Adrenal gland (tissue), 12 donors: ENCODE data around the gene ANO2. TPM values are rescaled to one million over a fixed set of nuclear protein-coding genes. Genes with fewer than 3 reads are reported as not detected.

Experiments
- DNase-seq, 7 donors: peaks; one replicate each; pipeline ENCODE4 v3.0.0-alpha.2; 2019 to 2020
- H3K27ac ChIP-seq, 5 donors: fragments of 200-600 bp; sonication (generic) in 4 of 5; 1 replicate in 3 of 5; 2 replicates in 2 of 5; pipeline versions ENCODE4 v1.5.1 to v1.8.0; 2016 to 2020; ENCODE audit warnings: mild to moderate bottlenecking in 1 of 5
- H3K27me3 ChIP-seq: fragments of 200-600 bp; 2 replicates; pipeline ENCODE4 v1.8.0; 2021
- H3K36me3 ChIP-seq, 2 donors: fragments of 200-600 bp; replicated peaks in 1 of 2; 1 replicate in 1 of 2; 2 replicates in 1 of 2; pipeline versions ENCODE4 v1.5.1 to v1.8.0; 2018 to 2022
- H3K4me1 ChIP-seq, 2 donors: fragments of 200-600 bp; replicated peaks in 1 of 2; 1 replicate in 1 of 2; 2 replicates in 1 of 2; pipeline versions ENCODE4 v1.5.1 to v1.8.0; 2018 to 2021
- H3K4me3 ChIP-seq, 4 donors: fragments of 200-600 bp; sonication (generic) in 3 of 4; one replicate each; pipeline ENCODE4 v1.5.1; 2016 to 2018
- H3K9me3 ChIP-seq, 3 donors: fragments of 200-600 bp; sonication (generic) in 1 of 3; replicated peaks in 1 of 3; 1 replicate in 2 of 3; 2 replicates in 1 of 3; pipeline versions ENCODE4 v1.5.1 to v1.8.0; 2016 to 2021
- POLR2A ChIP-seq, 2 donors: fragments of 450-650 bp; IDR thresholded peaks; one replicate each; pipeline ENCODE4 v1.6.1; 2017; ENCODE audit warnings: antibody characterized with exemption in 2 of 2, mild to moderate bottlenecking in 2 of 2, moderate library complexity in 1 of 2
- WGBS, 4 donors: extraction: QIAGEN DNeasy Blood & Tissue Kit in 2 of 4; methylation state at CpG; one replicate each; pipeline versions ENCODE4 v1.1.5 to v1.1.7; 2013 to 2017; 5-methylcytosine and 5-hydroxymethylcytosine counted together
- intact Hi-C, 2 donors: fragments of 100-400 bp; cut with DNase I; formaldehyde crosslinking; loops; one replicate each; pipeline versions ENCODE4 v1.14.1 to v1.15.0; 2022 to 2023
- polyA plus RNA-seq, 3 donors: library from polyadenylated mRNA; stranded (reverse); fragments of 200-250 nt in 2 of 3; fragments of 350-450 nt in 1 of 3; fragmentation: Illumina TruSeq in 1 of 3; extraction: RNeasy Lipid Tissue Mini Kit (QIAGEN cat#74804) in 1 of 3; gene quantifications; one replicate each; pipeline ENCODE4 v1.2.3, GENCODE V29; 2013 to 2014
- small RNA-seq, 2 donors: library from RNA; depleted of rRNA; stranded (forward); fragments of <200 nt; gene quantifications; one replicate each; pipeline ENCODE3, GENCODE V24; 2016
- total RNA-seq, 9 donors: library from RNA; depleted of rRNA in 4 of 9; stranded (reverse); fragments of >200 nt in 4 of 9; fragments of 120-200 nt in 1 of 9; fragmentation: NEBNext Ultra II Directional in 1 of 9; extraction: Animal tissue kit (Norgen Biotek cat#: 25700) in 1 of 9; gene quantifications; one replicate each; pipeline versions ENCODE4 v1.1.0 to v1.2.4, GENCODE V29; 2013 to 2023
- TF ChIP-seq, protein P1 (sequence below), 6 experiments: fragments of 450-650 bp in 4 of 6; fragments of 200-600 bp in 2 of 6; sonication (generic) in 1 of 6; IDR thresholded peaks; 1 replicate in 5 of 6; 2 replicates in 1 of 6; pipeline versions ENCODE4 v1.5.1 to v1.8.0; 2016 to 2021; ENCODE audit warnings: antibody characterized with exemption in 6 of 6, mild to moderate bottlenecking in 2 of 6, moderate library complexity in 1 of 6
- donor health status: healthy with polysubstance abuse.
- donor health status: Bipolar disorder and iron deficiency.
- donor health status: DM: yes; HTN: yes; CAD: no.
- donor health status: DM: no; HTN: no; CAD: no.
- donor health status: DM: no; HTN: no; CAD: no.
- donor health status: DM: yes; HTN: yes; CAD: no.

ANO2 gene
- total and polyA plus RNA-seq, 12 donors = 0.17 to 1.8 (median 0.88) TPM; not detected in 1

DNA sequence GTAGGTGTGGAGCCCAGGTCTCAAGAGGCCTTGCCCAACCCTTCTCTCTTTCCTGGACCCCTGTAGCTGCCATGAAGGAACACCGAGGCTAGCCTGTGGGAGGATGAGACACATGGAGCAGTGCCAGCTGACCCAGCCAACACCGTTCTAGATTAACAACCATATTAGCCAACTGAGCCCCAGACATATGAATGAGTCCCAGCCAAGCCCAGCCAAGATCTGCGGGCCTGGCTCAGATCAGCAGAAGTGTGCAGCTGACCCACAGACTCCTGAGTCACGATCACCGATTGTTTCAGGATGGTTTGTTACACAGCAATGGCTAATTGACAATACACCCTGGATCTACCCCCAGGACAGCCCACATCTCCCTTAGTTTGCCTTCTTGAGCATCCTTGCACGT lies 431.0 kb downstream of the ANO2 start:
- 84 to 91% (median 86%) methylated on average over 6 of the region's 6 CpGs for WGBS, 4 donors
- no peak for TF ChIP-seq POLR2A (IDR thresholded peaks at IDR 0.05)
- TF ChIP-seq, protein P1, sequence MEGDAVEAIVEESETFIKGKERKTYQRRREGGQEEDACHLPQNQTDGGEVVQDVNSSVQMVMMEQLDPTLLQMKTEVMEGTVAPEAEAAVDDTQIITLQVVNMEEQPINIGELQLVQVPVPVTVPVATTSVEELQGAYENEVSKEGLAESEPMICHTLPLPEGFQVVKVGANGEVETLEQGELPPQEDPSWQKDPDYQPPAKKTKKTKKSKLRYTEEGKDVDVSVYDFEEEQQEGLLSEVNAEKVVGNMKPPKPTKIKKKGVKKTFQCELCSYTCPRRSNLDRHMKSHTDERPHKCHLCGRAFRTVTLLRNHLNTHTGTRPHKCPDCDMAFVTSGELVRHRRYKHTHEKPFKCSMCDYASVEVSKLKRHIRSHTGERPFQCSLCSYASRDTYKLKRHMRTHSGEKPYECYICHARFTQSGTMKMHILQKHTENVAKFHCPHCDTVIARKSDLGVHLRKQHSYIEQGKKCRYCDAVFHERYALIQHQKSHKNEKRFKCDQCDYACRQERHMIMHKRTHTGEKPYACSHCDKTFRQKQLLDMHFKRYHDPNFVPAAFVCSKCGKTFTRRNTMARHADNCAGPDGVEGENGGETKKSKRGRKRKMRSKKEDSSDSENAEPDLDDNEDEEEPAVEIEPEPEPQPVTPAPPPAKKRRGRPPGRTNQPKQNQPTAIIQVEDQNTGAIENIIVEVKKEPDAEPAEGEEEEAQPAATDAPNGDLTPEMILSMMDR (IDR thresholded peaks at IDR 0.05) = no peak
- no peak for DNase-seq
- Histone ChIP-seq H3K27me3 (no peaks in the 10 kb centered on the region), H3K27ac (no peak overlapping the region), H3K9me3 (no peaks in the 10 kb centered on the region), H3K4me1 (no peaks in the 10 kb centered on the region), H3K36me3 (no peaks in the 10 kb centered on the region), H3K4me3 (no peak overlapping the region)
- intact Hi-C loops = no loop called here

DNA sequence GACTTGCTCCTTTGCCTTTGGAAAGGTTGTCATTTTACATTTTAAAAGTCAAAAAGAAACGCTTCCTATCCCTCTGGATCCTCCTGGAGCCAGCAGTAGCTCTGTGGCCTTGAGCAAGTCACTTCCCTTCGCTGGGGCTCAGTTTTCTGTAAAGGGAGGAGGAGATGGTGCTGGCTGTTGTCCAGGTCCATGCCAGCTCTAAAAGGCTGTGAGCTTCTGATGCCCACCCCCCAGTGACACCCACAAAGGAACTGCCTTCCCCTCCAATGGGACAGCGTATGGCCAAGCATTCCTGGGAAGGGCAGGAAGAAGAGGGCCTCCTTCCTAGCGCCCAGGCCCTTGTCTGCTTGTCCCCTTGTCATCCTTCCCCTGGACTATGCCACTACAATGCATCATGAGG lies 431.7 kb downstream of the ANO2 start:
- Histone ChIP-seq H3K27me3 (no peaks in the 10 kb centered on the region), H3K9me3 (no peaks in the 10 kb centered on the region), H3K36me3 (no peaks in the 10 kb centered on the region), H3K4me1 (no peaks in the 10 kb centered on the region), H3K27ac (no peak overlapping the region), H3K4me3 (no peak overlapping the region)
- TF ChIP-seq POLR2A (IDR thresholded peaks at IDR 0.05) = no peak
- no peak for DNase-seq
- WGBS, 4 donors = 54 to 78% (median 73%) methylated on average over 3 to 4 of the region's 4 CpGs
- intact Hi-C loops = no loop called here

Small RNA genes within 50 kb of the gene (small RNA-seq; reads per million reads assigned to genes)
- 0 reads per million in 2 donors for gene AC137627.1

Other genes starting within 250 kb of the ANO2 start
- 10 to 100 TPM in 8 of 9 donors, 1 to 10 TPM in 1; 2.0 to 60.1 (median 44.6) TPM for gene VWF, start 179.4 kb upstream of the ANO2 start, total RNA-seq
- gene VWF, start 179.4 kb upstream of the ANO2 start, polyA plus RNA-seq = 10 to 100 TPM in 2 of 3 donors, 1 to 10 TPM in 1; 7.8 to 38.4 (median 10.5) TPM